Measurements from ENCODE around the gene GTSE1.

Gene GTSE1

DNA sequence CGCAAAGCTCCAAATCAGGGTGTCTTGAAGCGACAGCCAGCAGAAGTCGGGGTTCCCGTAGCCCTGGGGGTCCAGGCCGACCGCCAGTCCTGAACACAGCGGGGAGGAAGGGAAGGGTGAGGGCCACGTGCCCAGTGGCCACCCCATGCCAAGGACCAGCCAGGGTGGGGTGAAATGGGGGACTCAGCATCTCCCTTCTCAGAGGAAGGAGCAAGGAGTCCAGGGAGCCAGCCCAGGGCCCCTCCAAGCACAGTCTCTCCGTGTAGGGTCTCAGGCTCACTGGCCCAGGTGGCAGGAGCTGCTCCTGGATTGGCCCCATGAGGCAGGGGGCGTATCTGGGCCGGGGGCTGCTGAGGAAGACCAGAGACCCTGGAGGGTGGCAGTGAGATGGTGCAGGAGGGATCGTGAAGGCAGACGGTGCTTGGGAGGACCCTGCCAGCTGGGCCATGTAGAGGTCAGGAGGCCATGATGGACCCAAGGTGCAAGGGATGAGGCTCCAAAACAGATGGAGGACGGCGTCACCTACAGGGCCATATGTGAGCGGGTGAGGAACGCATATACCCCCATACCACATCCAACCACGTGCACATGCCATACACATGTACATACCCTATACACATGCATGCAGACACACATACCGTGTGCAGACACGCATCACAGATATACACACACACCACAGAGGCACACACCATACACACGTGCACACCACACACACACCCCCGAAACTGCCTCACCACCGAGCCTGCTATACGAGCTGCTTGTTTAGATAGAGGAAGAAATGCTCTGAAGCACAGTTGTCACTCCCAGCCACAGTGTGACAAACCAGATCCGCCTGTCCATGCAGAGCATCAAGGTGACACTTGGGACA, 73.3 kb downstream of the GTSE1 start:
- TF ChIP-seq SIN3A (IDR thresholded peaks at IDR 0.05; ENCODE audit: borderline replicate concordance, insufficient read depth, low read length) (no peak), POLR2AphosphoS5 (IDR thresholded peaks at IDR 0.05; ENCODE audit: low read depth, low read length) (no peak), FOXP2 (optimal IDR thresholded peaks at IDR 0.05; ENCODE audit: borderline replicate concordance, extremely low read depth, extremely low read length, insufficient read depth) (no peak), TAF1 (IDR thresholded peaks at IDR 0.05; ENCODE audit: borderline replicate concordance, insufficient read depth, low read length) (no peak)
- TF ChIP-seq, protein P1, sequence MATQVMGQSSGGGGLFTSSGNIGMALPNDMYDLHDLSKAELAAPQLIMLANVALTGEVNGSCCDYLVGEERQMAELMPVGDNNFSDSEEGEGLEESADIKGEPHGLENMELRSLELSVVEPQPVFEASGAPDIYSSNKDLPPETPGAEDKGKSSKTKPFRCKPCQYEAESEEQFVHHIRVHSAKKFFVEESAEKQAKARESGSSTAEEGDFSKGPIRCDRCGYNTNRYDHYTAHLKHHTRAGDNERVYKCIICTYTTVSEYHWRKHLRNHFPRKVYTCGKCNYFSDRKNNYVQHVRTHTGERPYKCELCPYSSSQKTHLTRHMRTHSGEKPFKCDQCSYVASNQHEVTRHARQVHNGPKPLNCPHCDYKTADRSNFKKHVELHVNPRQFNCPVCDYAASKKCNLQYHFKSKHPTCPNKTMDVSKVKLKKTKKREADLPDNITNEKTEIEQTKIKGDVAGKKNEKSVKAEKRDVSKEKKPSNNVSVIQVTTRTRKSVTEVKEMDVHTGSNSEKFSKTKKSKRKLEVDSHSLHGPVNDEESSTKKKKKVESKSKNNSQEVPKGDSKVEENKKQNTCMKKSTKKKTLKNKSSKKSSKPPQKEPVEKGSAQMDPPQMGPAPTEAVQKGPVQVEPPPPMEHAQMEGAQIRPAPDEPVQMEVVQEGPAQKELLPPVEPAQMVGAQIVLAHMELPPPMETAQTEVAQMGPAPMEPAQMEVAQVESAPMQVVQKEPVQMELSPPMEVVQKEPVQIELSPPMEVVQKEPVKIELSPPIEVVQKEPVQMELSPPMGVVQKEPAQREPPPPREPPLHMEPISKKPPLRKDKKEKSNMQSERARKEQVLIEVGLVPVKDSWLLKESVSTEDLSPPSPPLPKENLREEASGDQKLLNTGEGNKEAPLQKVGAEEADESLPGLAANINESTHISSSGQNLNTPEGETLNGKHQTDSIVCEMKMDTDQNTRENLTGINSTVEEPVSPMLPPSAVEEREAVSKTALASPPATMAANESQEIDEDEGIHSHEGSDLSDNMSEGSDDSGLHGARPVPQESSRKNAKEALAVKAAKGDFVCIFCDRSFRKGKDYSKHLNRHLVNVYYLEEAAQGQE (IDR thresholded peaks at IDR 0.05; ENCODE audit: insufficient read depth in 1 of 2, low read depth in 2 of 2, low read length in 2 of 2) = no peak

- TF ChIP-seq TAF1 (IDR thresholded peaks at IDR 0.05; ENCODE audit: borderline replicate concordance, insufficient read depth, low read length) (no peak), FOXP2 (optimal IDR thresholded peaks at IDR 0.05; ENCODE audit: borderline replicate concordance, extremely low read depth, extremely low read length, insufficient read depth) (no peak), POLR2AphosphoS5 (IDR thresholded peaks at IDR 0.05; ENCODE audit: low read depth, low read length) (no peak), SIN3A (IDR thresholded peaks at IDR 0.05; ENCODE audit: borderline replicate concordance, insufficient read depth, low read length) (no peak)
- TF ChIP-seq, protein P1 (IDR thresholded peaks at IDR 0.05; ENCODE audit: insufficient read depth in 1 of 2, low read depth in 2 of 2, low read length in 2 of 2) = no peak
These were observed 74.1 kb downstream of the GTSE1 start for GRCh38 chr22:46370584-46371291.

DNA sequence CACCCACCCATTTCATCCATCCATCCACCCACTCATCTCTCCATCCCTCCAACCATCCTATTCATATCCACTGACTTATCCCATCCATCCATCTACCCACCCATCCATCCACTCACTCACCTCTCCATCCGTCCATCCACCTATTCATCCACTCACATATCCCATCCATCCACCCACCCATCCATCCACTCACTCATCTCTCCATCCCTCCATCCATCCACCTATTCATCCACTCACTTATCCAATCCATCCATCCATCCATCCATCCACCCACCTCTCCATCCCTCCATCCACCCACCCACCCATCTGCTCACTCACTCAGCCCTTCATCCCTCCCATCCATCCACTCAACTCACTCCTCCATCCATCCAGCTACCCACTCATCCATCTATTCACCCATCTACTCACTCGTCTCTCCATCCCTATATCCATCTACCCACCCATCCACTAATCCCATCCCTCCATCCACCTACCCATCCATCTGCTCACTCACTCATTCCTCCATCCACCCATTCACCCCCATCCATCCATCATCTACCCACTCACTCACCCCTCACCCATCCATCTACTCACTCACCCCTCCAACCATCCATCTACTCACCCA, 75.1 kb downstream of the GTSE1 start:
- TF ChIP-seq, protein P1 (IDR thresholded peaks at IDR 0.05; ENCODE audit: insufficient read depth in 1 of 2, low read depth in 2 of 2, low read length in 2 of 2) = no peak
- TF ChIP-seq SIN3A (IDR thresholded peaks at IDR 0.05; ENCODE audit: borderline replicate concordance, insufficient read depth, low read length) = no peak

DNA sequence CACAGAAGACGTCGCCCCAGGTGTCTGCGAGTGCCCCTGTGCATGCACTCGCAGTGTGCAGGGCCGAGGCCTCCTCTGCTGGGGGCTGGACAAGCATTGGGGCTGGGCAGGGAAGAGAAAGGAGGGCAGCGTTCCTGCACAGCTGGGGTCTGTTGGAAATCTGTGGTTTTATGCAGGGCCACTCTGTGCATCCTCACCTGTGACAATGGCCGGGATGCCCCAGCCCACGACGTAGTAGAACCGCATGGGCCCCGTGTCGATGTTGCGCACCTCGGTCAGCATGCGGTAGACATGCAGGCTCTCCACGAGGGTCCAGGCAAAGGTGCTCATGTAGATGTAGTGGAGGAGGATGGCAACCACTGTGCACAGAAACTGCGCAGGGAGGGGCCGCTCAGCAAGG, 76.0 kb downstream of the GTSE1 start:
- no peak for TF ChIP-seq POLR2AphosphoS5 (IDR thresholded peaks at IDR 0.05; ENCODE audit: low read depth, low read length)
- no peak for TF ChIP-seq TAF1 (IDR thresholded peaks at IDR 0.05; ENCODE audit: borderline replicate concordance, insufficient read depth, low read length)
- TF ChIP-seq, protein P1 (IDR thresholded peaks at IDR 0.05; ENCODE audit: insufficient read depth in 1 of 2, low read depth in 2 of 2, low read length in 2 of 2) = no peak
- no peak for TF ChIP-seq FOXP2 (optimal IDR thresholded peaks at IDR 0.05; ENCODE audit: borderline replicate concordance, extremely low read depth, extremely low read length, insufficient read depth)
- no peak for TF ChIP-seq SIN3A (IDR thresholded peaks at IDR 0.05; ENCODE audit: borderline replicate concordance, insufficient read depth, low read length)
